IPS DF 4.7 (cell line): ENCODE measurements around the gene CLEC18A.
"Not testable (repeated sequence)": the region's sequence is repeated elsewhere in the genome, so short reads cannot be mapped to it uniquely, and the experiment has no call there.

Experiments used
- DNase-seq: peaks from one replicate; pipeline ENCODE4 v3.0.0-alpha.2; 2013; ENCODE audit warnings: low spot score; ENCODE audit errors: extremely low read depth

The CLEC18A gene

DNA sequence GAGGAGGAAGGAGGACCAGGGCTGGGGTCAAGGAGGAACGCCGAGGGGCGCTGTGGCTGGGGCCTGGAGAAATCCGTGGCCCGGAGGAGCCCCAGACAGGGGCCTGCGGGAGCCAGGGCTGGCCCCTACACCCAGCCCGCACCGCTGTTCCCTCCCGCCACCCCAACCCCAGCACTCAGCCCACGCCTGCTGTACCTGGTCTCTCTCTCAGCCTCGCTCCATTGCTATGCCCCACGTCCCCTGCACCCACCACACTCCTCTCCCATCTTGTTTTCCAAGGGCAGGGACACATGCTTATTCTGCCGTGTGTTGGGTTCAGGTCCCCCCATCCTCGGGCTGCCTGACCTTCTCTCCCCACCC lies 518 bp downstream of the CLEC18A start:
- not testable (repeated sequence) for DNase-seq

DNA sequence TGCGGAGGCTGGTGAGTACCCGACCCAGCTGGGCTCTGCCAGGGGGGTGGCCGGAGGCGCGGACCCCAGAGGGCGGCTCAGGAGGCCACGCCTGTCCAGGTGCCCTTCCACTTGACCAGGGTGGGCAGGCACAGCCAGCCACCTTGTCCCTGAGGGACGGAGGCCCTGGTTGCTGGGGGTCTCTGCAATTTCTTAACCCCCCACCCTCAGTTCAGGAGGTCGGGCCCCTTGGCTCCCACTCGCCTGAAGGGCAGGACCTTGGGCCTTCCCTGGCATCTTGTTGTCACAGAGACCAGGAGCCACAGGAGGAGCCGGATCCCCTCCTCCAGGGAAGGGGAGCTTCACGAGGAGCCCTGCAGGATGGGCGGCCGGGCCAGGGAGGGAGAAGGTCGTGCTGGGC lies 982 bp downstream of the CLEC18A start:
- DNase-seq, result not testable (repeated sequence)

DNA sequence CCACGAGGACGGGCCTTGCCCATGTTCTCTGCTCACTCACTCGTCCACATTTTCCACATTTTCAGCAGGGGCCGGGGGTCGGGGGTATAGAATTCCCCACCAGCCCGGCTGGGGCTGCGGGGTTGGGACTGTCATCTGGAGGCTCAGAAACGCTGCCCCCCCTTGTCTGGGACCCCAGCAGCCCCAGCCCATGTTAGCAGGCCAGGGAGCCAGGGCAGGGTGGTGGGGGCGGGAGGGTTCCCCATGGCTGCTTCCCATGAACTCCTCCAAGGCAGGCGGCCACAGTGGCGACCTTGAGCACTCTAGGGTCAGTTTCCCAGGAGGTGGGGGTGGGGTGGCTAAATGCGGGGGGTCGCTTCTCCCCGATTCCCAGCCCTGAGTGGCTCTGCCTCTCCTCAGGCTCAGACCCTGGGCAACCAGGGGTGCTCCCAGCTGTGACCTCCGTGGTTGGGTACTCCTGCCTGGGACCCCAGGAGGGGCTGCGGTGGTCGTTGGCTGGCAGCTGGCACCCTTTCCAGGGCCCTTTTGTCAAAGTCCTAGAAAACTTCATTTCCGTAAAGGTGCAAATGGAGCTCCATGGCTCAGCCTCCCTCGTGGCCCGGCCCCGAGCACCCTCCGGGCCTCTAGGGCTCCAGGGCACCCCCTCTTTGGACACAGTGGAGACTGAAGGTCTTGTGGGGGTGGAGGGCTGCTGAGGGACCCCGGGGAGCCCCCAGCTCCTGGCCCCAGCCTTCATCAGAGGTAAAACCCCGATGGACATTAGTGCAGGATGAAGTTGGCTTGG lies 1.6 kb downstream of the CLEC18A start:
- not testable (repeated sequence) for DNase-seq

DNA sequence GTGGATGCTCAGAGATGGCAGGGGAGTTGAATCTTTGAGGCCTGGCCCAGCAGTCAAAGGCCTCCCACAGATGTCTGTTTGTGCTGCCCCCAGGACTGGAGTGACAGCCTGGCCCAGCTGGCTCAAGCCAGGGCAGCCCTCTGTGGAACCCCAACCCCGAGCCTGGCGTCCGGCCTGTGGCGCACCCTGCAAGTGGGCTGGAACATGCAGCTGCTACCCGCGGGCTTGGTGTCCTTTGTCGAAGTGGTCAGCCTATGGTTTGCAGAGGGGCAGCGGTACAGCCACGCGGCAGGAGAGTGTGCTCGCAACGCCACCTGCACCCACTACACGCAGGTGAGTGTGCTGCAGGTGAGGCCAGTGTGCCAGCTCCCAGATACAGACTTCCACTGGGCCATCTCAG lies 3.1 kb downstream of the CLEC18A start:
- not testable (repeated sequence) for DNase-seq

DNA sequence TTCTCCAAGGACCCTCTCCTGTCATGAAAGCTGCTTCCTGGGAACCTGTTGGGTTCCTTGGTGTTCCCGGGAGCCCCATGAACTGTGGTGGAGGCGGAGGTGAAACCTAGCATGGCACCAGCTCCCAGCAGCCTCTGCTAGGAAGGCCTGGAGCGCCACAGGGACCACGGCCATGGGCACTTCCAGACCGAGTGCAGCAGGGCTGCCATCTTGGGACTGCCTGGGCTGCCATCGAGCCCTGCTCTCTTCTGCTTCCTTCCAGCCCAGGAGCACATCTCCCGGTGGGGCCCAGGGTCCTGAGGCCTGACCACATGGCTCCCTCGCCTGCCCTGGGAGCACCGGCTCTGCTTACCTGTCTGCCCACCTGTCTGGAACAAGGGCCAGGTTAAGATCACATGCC lies 12.2 kb downstream of the CLEC18A start:
- not testable (repeated sequence) for DNase-seq

DNA sequence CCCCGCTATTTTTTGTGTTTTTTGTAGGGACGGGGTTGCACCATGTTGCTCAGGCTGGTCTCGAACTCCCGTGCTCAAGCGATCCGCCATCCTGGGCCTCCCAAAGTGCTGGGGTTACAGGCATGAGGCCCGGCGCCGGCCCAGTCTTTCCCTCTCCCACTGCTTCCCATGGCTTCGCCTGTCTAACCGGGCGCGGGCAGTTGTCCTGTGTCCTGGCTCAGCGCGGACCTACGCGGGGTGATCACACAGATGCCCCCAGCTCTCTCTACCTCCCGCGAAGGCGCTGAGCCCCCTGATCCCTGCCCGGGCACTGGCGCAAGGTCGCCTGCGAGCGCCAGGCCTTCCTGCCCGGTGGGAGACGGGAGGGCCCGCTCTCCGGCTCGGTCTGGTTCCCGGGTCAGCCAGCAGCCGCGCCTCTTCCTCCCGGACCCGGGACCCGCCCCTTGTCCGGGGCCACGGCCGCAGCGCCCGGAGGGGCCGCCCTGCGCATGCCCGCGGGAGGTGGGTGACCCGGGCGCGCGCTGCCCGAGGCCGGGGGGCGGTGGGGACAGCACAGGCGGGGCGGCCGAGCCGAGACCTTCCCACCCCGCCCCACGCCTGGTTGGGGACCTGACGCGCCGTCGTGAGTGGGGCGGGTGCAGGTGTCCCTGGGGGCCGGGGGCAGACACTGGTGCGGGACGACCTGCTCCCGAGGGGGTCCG lies 14.0 kb downstream of the CLEC18A start:
- DNase-seq, result not testable (repeated sequence)

DNA sequence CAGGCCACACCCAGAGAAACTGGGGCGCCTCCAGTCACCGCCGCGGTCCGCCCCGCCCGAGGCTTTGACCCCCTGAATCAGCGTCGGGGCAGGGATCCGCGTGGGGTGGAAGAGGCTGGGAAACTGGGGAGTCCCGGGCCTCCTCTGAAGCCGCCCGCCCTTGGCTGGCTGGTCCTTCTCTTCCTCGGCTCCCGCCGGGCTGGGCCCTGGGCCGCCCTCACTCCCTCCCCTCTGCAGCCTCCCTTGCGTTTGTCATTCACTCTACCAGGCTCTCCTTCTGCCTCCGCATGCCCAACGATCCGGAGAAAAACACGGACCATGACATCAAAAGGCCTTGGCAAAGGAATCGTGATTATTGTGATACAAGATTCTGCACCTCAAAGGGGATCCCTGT lies 14.5 kb downstream of the CLEC18A start:
- DNase-seq, result not testable (repeated sequence)

DNA sequence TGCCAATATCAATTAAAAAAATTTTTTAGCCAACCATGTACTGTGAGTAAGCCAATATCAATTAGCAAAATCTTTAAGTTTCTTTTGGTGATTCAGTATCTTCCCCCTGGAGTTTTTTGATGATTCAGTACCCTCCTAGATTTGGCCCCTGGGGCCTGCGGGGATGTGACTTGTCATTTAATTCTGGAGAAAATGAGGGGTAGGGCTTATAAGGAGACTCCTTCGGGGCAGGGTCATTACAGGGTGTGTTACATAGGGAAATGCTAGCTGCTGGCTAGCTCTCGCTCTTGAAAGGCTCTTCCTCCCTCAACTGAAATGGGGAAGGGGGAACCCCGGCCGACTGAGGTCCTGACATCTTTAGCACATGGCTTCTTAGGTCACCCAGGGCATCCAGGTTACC lies 16.6 kb downstream of the CLEC18A start:
- DNase-seq, result not testable (repeated sequence)

DNA sequence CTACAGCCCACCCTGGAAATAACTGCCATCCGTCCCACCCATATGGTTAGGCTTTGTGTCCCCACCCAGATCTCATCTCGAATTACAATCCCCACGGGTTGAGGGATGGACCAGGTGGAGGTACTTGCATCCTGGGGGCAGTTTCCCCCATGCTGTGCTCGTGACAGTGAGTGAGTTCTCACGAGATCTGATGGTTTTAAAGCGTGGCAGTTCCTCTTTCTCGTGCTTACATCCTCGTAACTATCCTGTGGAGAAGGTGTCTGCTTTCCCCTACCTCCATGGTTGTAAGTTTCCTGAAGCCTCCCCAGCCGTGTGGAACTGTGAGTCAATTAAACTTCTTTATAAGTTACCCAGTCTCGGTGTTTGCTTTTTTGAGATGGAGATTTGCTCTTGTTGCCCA lies 17.0 kb downstream of the CLEC18A start:
- not testable (repeated sequence) for DNase-seq

DNA sequence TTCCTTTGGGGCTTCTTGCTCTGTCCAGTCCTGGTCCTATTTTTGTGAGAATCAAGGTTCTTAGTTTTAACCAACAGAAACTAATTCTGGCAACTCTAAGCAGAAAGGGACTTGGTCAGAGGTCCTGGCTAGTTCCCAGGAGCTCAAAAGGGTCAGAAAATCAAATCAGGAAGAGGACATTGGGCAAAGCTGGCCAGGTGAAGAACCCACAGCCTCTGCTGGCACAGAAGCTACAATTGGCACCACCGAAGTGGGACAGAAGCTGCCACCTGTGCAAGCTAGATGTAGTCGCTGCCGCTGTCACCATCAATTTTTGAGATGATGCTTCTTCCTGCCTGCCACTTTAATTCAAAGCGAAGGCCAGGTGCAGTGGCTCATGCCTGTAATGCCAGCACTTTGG lies 18.5 kb downstream of the CLEC18A start:
- not testable (repeated sequence) for DNase-seq

DNA sequence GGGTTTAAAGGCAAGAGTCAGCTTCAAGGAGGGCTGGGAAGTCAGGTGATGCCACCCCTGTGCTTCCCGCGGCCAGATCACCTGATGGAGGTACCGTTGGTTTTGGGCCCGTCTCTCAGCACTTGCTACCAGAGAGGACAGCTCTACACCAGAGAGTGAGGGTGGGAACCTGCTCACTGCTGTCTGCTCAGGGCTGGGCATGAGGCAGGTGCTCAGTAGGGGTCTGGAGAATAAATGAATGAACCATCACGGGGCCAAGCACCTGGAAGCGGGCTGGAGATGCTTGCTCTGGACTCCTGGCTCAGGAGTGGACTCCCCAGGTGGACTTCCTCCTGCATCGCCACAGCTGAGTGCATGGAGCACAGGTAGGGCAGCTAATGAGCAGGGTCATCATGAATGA lies 21.0 kb downstream of the CLEC18A start:
- DNase-seq, result not testable (repeated sequence)

DNA sequence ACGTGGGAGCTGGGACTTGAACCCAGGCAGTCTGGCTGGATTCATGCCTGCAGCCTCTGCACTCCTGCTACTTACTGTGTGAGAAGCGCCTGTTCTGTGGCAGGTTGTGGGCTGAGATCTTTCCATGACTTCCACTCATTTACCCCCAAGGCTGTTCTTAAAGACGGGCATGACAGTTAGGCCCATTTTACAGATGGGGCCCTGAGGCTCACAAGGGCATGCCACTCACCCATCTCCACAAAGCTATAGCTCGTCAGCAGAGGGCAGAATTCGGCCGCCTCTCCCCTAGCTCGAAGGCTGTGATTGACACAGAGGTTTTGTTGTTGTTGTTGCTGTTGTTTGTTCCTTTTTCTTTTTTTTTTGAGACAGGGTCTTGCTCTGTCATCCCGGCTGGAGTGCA lies 21.8 kb downstream of the CLEC18A start:
- not testable (repeated sequence) for DNase-seq

DNA sequence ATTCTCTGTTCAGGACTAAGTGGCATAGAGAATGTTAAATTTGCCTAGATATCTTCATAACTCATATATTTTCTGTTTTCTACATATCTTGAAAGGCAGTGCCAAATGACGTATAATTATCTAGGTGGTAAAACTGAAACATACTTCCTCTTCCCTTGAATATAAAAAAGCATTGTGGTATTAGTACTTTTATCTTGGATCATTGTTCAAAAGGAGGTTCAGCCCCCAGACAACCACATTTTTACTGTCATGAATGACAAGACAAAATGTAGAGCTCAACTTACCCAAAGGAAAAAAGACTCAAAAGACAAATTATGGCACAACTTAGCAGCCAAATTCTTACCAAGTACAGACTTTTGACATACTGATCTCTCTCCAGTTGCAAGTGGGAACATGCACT lies 34.1 kb downstream of the CLEC18A start:
- not testable (repeated sequence) for DNase-seq

DNA sequence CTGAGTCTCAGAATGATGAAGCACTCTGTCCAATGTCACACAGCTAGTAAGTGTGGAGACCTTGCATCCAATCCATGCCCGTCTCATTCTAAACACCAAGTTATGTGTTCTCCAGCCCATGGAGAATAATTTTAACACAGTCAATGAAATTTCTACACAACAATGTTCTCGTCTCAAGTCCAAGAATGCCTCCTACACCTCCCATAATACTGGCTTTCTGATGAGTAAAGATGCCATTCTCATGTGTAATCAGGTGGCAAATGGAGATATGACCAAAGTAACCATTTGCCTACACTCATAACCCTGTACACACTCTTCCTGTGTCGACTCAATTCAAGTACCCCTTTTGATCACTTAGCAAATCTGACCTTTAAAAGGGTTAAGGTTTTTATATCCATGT lies 46.8 kb downstream of the CLEC18A start:
- not testable (repeated sequence) for DNase-seq

DNA sequence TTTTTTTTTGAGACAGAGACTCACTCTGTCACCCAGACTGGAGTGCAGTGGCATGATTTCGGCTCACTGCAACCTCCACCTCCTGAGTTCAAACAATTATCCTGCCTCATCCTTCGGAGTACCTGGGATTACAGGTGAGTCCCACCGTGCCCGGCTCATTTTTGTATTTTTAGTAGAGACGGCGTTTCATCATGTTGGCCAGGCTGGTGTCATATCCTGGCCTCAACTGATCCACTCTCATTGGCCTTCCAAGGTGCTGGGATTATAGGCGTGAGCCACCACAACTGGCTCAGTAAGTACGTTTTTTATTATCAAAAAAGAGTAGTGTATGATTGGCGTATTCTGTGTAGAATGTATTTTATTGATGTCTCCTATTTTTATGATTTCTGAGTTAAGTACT lies 48.7 kb downstream of the CLEC18A start:
- DNase-seq, result not testable (repeated sequence)

DNA sequence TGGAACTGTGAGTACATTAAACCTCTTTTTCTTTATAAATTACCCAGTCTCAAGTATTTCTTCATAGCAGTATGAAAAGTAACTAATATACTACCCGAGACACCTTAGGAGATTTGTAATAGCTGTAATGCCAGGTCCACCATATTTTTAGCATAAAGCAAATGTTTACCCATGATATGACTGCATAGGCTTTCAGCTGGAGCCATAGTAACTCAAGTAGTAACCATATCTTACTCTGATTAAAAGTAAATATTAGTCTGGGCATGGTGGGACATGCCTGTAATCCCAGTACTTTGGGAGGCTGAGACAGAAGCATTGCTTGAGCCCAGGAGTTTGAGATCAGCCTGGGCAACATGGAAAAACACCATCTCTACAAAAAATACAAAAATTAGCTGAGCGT lies 52.4 kb downstream of the CLEC18A start:
- not testable (repeated sequence) for DNase-seq

DNA sequence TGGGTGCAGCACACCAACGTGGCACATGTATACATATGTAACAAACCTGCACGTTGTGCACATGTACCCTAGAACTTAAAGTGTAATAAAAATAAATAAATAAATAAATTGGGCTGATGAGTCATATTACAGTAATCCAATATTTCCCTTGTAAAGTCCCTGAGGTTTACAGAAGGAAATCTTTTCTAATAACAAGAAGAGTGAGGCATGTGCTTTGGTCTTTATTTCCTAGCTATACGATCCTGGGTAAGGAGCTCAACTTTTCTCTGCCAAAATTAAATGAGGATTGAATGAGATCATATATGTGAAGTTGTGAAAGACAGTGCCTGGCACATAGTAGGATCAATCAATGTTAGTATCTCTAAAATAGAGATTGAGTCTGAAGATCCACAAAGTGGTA lies 57.5 kb downstream of the CLEC18A start:
- not testable (repeated sequence) for DNase-seq

DNA sequence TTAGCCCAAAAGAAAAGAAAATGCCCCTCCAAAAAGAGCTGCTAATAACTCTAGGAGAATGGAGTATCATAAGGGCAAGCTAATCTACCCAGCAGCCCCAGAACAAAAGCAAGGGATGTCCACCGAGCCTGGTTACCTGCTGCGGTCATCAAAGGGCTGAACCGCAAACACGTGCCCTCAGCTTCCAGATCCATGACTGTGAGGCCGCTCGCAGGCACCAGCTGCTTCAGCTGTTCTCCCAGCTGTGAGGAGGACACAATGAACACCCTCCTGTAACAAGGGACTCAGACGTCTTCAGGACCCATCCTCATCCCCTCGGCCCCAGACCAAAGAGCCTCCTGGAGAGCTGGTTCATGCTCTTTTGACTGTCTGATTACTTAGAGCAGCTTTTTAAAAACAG lies 59.5 kb downstream of the CLEC18A start:
- DNase-seq, result not testable (repeated sequence)

DNA sequence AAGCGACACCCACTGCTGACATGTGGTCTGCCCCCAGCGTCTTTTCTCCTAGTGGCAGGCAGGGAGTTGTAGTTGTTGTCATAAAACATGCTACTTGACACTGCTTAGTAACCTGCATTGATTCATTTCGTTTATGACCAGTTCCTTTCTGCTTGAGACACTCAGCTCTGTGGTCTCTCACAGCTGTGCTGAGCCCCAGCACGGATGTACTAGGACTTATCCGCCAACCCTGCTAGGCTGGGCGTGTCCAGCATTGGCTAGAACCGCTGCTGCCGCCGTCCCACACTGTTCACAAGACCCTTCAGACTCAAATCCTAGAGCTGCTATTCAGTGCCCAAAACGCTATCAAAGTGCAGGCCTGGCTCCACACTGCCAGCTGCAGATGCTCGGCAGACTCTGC lies 60.0 kb downstream of the CLEC18A start:
- not testable (repeated sequence) for DNase-seq

DNA sequence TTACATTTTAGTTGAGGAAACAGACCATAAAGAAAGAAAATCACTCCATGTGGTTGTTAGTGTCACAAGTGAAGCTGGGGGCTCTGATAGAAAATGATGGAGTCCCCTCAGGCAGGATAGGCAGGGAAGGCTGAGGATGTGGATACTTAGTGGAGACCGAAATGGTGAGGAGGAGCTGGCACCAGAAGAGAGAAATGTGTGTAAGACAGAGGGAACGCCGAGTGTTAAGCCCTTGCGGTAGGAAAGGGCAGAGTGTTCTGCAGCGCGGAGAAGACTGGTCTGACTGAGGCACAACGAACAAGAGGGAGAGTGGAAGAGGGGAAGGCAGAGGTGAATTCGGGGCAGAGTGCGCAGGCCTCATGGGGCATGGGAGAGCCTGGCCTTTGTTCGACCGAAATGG lies 61.2 kb downstream of the CLEC18A start:
- not testable (repeated sequence) for DNase-seq

DNA sequence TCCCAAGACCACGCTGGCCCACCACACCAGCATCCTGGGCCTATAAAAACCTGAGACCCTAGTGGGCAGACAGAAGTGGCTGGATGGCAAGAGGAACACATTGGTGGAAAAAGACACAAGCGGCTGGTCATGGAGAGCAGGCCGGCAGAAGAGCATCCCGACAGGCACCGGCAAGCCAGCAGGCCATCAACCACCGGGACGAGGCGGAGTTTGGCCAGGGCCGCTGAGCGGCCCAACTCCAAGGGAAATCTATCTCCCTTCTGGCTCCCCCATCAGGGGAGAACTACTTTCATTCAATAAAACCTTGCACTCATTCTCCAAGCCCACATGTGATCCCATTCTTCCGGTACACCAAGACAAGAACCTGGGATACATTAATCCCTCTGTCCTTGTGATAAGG lies 61.8 kb downstream of the CLEC18A start:
- not testable (repeated sequence) for DNase-seq
